Uterus (tissue), 2 donors: ENCODE results near the gene SSR4.

Experiments
- CTCF ChIP-seq, 4 experiments: fragments of 200-600 bp in 2 of 4; fragments of 450-650 bp in 2 of 4; sonication (generic) in 2 of 4; IDR thresholded peaks; one replicate each; pipeline ENCODE4 v1.5.1; 2016 to 2019; ENCODE audit warnings: antibody characterized with exemption in 4 of 4, mild to moderate bottlenecking in 2 of 4, moderate library complexity in 1 of 4
- POLR2A ChIP-seq, 2 donors: fragments of 450-650 bp; IDR thresholded peaks; one replicate each; pipeline ENCODE4 v1.6.1; 2016; ENCODE audit warnings: antibody characterized with exemption in 2 of 2, mild to moderate bottlenecking in 1 of 2, moderate library complexity in 1 of 2

GRCh38 chrX:153763989-153764755 is 30.3 kb upstream of the SSR4 start, which contains the start of gene PLXNB3:
- TF ChIP-seq CTCF (IDR thresholded peaks at IDR 0.05) (peak; percentile 74 to 89 (median 80)), POLR2A (IDR thresholded peaks at IDR 0.05) (peak in 1 of 2 donors; percentile 29)
